SK-N-MC (cell line): ENCODE results near the gene LNP1.
"Not testable (repeated sequence)": the region's sequence is repeated elsewhere in the genome, so short reads cannot be mapped to it uniquely, and the experiment has no call there.

Experiments used
- DNase-seq: peaks from one replicate; pipeline ENCODE4 v3.0.0-alpha.2; 2011; ENCODE audit warnings: low read depth, low spot score
- H3K27ac ChIP-seq: fragments of 200-600 bp; sonication (generic); 2 replicates; pipeline ENCODE4 v1.5.1; 2016; ENCODE audit warnings: mixed run types
- H3K36me3 ChIP-seq: fragments of 200-600 bp; sonication (generic); 2 replicates; pipeline ENCODE4 v1.6.1; 2017; ENCODE audit warnings: antibody characterized with exemption, low read length, mixed read lengths; ENCODE audit not compliant: insufficient read depth
- H3K4me3 ChIP-seq: fragments of 200-600 bp; sonication (generic); 2 replicates; pipeline ENCODE4 v1.5.1; 2016
- H3K9ac ChIP-seq: fragments of 200-600 bp; sonication (generic); 2 replicates; pipeline ENCODE4 v1.8.0; 2017; ENCODE audit warnings: mixed run types, mixed read lengths; ENCODE audit not compliant: insufficient read length
- H3K9me3 ChIP-seq: fragments of 200-600 bp; sonication (generic); 2 replicates; pipeline ENCODE4 v1.6.1; 2017; ENCODE audit warnings: low read depth, mild to moderate bottlenecking, antibody characterized with exemption, low read length, moderate library complexity, mixed read lengths
- EZH2 ChIP-seq: fragments of 200-600 bp; sonication (generic); IDR thresholded peaks from one replicate; pipeline ENCODE4 v1.6.1; 2017; ENCODE audit warnings: antibody characterized with exemption
- FOXP2 ChIP-seq: optimal IDR thresholded peaks from 2 replicates; pipeline ENCODE3; 2011; ENCODE audit warnings: mild to moderate bottlenecking, moderate library complexity; ENCODE audit not compliant: insufficient read depth; ENCODE audit errors: extremely low read length, control extremely low read depth
- POLR2AphosphoS5 ChIP-seq: IDR thresholded peaks from 2 replicates; pipeline ENCODE4 v1.6.1; 2012; ENCODE audit warnings: mild to moderate bottlenecking, low read depth, low read length, borderline replicate concordance

Gene LNP1

GRCh38 chr3:100429187-100429716 lies 27.9 kb downstream of the LNP1 start:
- Histone ChIP-seq H3K36me3 (no peaks in the 10 kb centered on the region), H3K9ac (no peak overlapping the region), H3K9me3 (no peaks in the 10 kb centered on the region), H3K27ac (no peak overlapping the region), H3K4me3 (no peak overlapping the region)
- DNase-seq, result no peak
- TF ChIP-seq EZH2 (no peak), FOXP2 (no peak), POLR2AphosphoS5 (no peak)

- H3K9me3 ChIP-seq, result no peaks in the 10 kb centered on the region
- no peak for DNase-seq
- no peak for TF ChIP-seq FOXP2
- H3K4me3 ChIP-seq, result no peak overlapping the region
- H3K27ac ChIP-seq, result no peak overlapping the region
- H3K36me3 ChIP-seq, result no peaks in the 10 kb centered on the region
- H3K9ac ChIP-seq, result no peak overlapping the region
These were observed 35.6 kb downstream of the LNP1 start for GRCh38 chr3:100436951-100437350.

- Histone ChIP-seq H3K9ac (no peak overlapping the region), H3K9me3 (no peaks in the 10 kb centered on the region), H3K27ac (no peak overlapping the region), H3K4me3 (no peak overlapping the region), H3K36me3 (no peaks in the 10 kb centered on the region)
- TF ChIP-seq FOXP2, result no peak
- no peak for TF ChIP-seq EZH2
- TF ChIP-seq POLR2AphosphoS5, result no peak
- no peak for DNase-seq
These were observed 36.6 kb downstream of the LNP1 start for GRCh38 chr3:100437721-100438622.

- TF ChIP-seq EZH2, result no peak
- no peak for TF ChIP-seq FOXP2
- no peak for TF ChIP-seq POLR2AphosphoS5
- DNase-seq, result no peak
- Histone ChIP-seq H3K27ac (no peak overlapping the region), H3K9me3 (no peaks in the 10 kb centered on the region), H3K9ac (no peak overlapping the region), H3K4me3 (no peak overlapping the region), H3K36me3 (no peaks in the 10 kb centered on the region)
These were observed 37.3 kb downstream of the LNP1 start for GRCh38 chr3:100438623-100438974.

GRCh38 chr3:100440895-100441294 lies 39.6 kb downstream of the LNP1 start:
- no peak overlapping the region for H3K27ac ChIP-seq
- H3K9ac ChIP-seq, result no peak overlapping the region
- H3K4me3 ChIP-seq, result no peak overlapping the region
- no peak for TF ChIP-seq FOXP2
- no peak for TF ChIP-seq EZH2
- TF ChIP-seq POLR2AphosphoS5, result no peak
- DNase-seq, result no peak
- no peaks in the 10 kb centered on the region for H3K36me3 ChIP-seq
- no peaks in the 10 kb centered on the region for H3K9me3 ChIP-seq

GRCh38 chr3:100443690-100444089 lies 42.4 kb downstream of the LNP1 start:
- TF ChIP-seq FOXP2 (no peak), POLR2AphosphoS5 (no peak), EZH2 (no peak)
- no peaks in the 10 kb centered on the region for H3K9me3 ChIP-seq
- H3K9ac ChIP-seq, result no peak overlapping the region
- H3K27ac ChIP-seq, result no peak overlapping the region
- H3K4me3 ChIP-seq, result no peak overlapping the region
- no peaks in the 10 kb centered on the region for H3K36me3 ChIP-seq
- no peak for DNase-seq

- H3K9me3 ChIP-seq, H3K4me3 ChIP-seq, H3K27ac ChIP-seq, H3K9ac ChIP-seq, DNase-seq, H3K36me3 ChIP-seq: not testable (repeated sequence)
These were observed 45.7 kb downstream of the LNP1 start for GRCh38 chr3:100447067-100447466.

- Histone ChIP-seq H3K36me3 (no peaks in the 10 kb centered on the region), H3K4me3 (no peak overlapping the region), H3K27ac (no peak overlapping the region), H3K9me3 (no peaks in the 10 kb centered on the region), H3K9ac (no peak overlapping the region)
- no peak for TF ChIP-seq POLR2AphosphoS5
- no peak for TF ChIP-seq EZH2
- TF ChIP-seq FOXP2, result no peak
- DNase-seq, result no peak
These were observed 46.7 kb downstream of the LNP1 start for GRCh38 chr3:100448079-100448478.

GRCh38 chr3:100449214-100449613 lies 47.9 kb downstream of the LNP1 start:
- no peak overlapping the region for H3K27ac ChIP-seq
- H3K4me3 ChIP-seq, result no peak overlapping the region
- no peaks in the 10 kb centered on the region for H3K9me3 ChIP-seq
- H3K36me3 ChIP-seq, result no peaks in the 10 kb centered on the region
- DNase-seq, result no peak
- H3K9ac ChIP-seq, result no peak overlapping the region
- TF ChIP-seq POLR2AphosphoS5 (no peak), FOXP2 (no peak), EZH2 (no peak)
